HG02938 (cell line): ENCODE data around the gene ATP2B2.
"Not testable (repeated sequence)": the region's sequence is repeated elsewhere in the genome, so short reads cannot be mapped to it uniquely, and the experiment has no call there.

ENCODE experiments used
- ATAC-seq: cut with Tn5 transposase; IDR thresholded peaks from one replicate; pipeline ENCODE4 v1.9.1; 2021; ENCODE audit warnings: mild to moderate bottlenecking, moderate library complexity; ENCODE audit not compliant: unreplicated experiment

Gene ATP2B2

GRCh38 chr3:10505050-10505790 is at the start of gene ATP2B2:
ATP2B2 (minus strand) TSS chr3:10505586; CDS start chr3:10449543, 56,043 bp downstream.
- no peak for ATAC-seq

- no peak for ATAC-seq
These were observed 49.4 kb upstream of the ATP2B2 start for GRCh38 chr3:10554746-10555145.

- no peak for ATAC-seq
These were observed 48.8 kb upstream of the ATP2B2 start for GRCh38 chr3:10554236-10554611.

GRCh38 chr3:10553591-10554235 is 48.3 kb upstream of the ATP2B2 start:
- ATAC-seq, result no peak

- ATAC-seq, result no peak
These were observed 47.2 kb upstream of the ATP2B2 start for GRCh38 chr3:10552631-10552943.

GRCh38 chr3:10551821-10552630 is 46.6 kb upstream of the ATP2B2 start:
- ATAC-seq, result no peak

- no peak for ATAC-seq
These were observed 45.8 kb upstream of the ATP2B2 start for GRCh38 chr3:10551139-10551538.

- no peak for ATAC-seq
These were observed 45.3 kb upstream of the ATP2B2 start for GRCh38 chr3:10550705-10551104.

- no peak for ATAC-seq
These were observed 44.3 kb upstream of the ATP2B2 start for GRCh38 chr3:10549617-10550230.

GRCh38 chr3:10548992-10549391 is 43.6 kb upstream of the ATP2B2 start:
- ATAC-seq, result no peak

GRCh38 chr3:10547841-10548783 is 42.7 kb upstream of the ATP2B2 start:
- no peak for ATAC-seq

- no peak for ATAC-seq
These were observed 42.0 kb upstream of the ATP2B2 start for GRCh38 chr3:10547413-10547812.

- ATAC-seq, result no peak
These were observed 41.5 kb upstream of the ATP2B2 start for GRCh38 chr3:10546820-10547263.

- no peak for ATAC-seq
These were observed 40.8 kb upstream of the ATP2B2 start for GRCh38 chr3:10546181-10546624.

GRCh38 chr3:10542518-10542917 is 37.1 kb upstream of the ATP2B2 start:
- no peak for ATAC-seq

GRCh38 chr3:10540347-10540746 is 35.0 kb upstream of the ATP2B2 start:
- not testable (repeated sequence) for ATAC-seq

GRCh38 chr3:10534066-10534465 is 28.7 kb upstream of the ATP2B2 start:
- no peak for ATAC-seq

- no peak for ATAC-seq
These were observed 28.3 kb upstream of the ATP2B2 start for GRCh38 chr3:10533737-10534023.

GRCh38 chr3:10532939-10533736 is 27.8 kb upstream of the ATP2B2 start:
- ATAC-seq, result no peak

- no peak for ATAC-seq
These were observed 25.6 kb upstream of the ATP2B2 start for GRCh38 chr3:10531031-10531430.
